CD4-positive, alpha-beta memory T cell (primary cell): Measurements from ENCODE around the gene MAGI1. TPM values are rescaled to one million over a fixed set of nuclear protein-coding genes. Genes with fewer than 3 reads are reported as not detected.

ENCODE experiments used
- CTCF ChIA-PET: fragments of 350-600 bp; sonication (Branson Sonifier 250); formaldehyde crosslinking; loops from one replicate; lab custom pipeline; 2021; ENCODE audit warnings: inconsistent platforms; ENCODE audit not compliant: partially characterized antibody; lab: Charles Lee
- POLR2A ChIA-PET: fragments of 350-600 bp; sonication (Branson Sonifier 250); formaldehyde crosslinking; loops from one replicate; lab custom pipeline; 2021; ENCODE audit not compliant: partially characterized antibody; lab: Charles Lee
- DNase-seq, 5 donors: peaks; one replicate each; pipeline versions ENCODE4 v3.0.0 to v3.0.0-alpha.2; 2020 to 2022; ENCODE audit warnings: mixed read lengths in 1 of 5
- H3K27ac ChIP-seq: one replicate; pipeline ENCODE4 v1.7.0; 2013; ENCODE audit warnings: low read depth, low read length
- H3K27me3 ChIP-seq: 2 replicates; pipeline ENCODE4 v1.7.0; 2013; ENCODE audit warnings: mild to moderate bottlenecking, low read length, moderate library complexity; ENCODE audit not compliant: insufficient read depth
- H3K36me3 ChIP-seq: 2 replicates; pipeline ENCODE4 v1.7.0; 2013; ENCODE audit warnings: mild to moderate bottlenecking, low read length, moderate library complexity; ENCODE audit not compliant: insufficient read depth
- H3K4me1 ChIP-seq: 2 replicates; pipeline ENCODE4 v1.7.0; 2013; ENCODE audit warnings: mild to moderate bottlenecking, low read length, moderate library complexity; ENCODE audit not compliant: insufficient read depth
- H3K4me3 ChIP-seq, 2 donors: one replicate each; pipeline ENCODE4 v1.7.0; 2013; ENCODE audit warnings: low read length in 2 of 2, mild to moderate bottlenecking in 1 of 2
- H3K9me3 ChIP-seq, 2 donors: one replicate each; pipeline ENCODE4 v1.7.0; 2013; ENCODE audit warnings: low read length in 2 of 2, control low read depth in 1 of 2; ENCODE audit not compliant: control insufficient read depth in 1 of 2
- H3K27ac Mint-ChIP-seq, 7 donors: one replicate each; pipeline ENCODE4 v1.8.0; 2020 to 2021; ENCODE audit warnings: mixed read lengths in 7 of 7, mild to moderate bottlenecking in 6 of 7, inconsistent platforms in 3 of 7, moderate library complexity in 3 of 7
- H3K27me3 Mint-ChIP-seq, 2 donors: one replicate each; pipeline ENCODE4 v1.8.0; 2020 to 2021; ENCODE audit warnings: mixed read lengths in 2 of 2
- H3K36me3 Mint-ChIP-seq, 2 donors: one replicate each; pipeline ENCODE4 v1.8.0; 2020 to 2021; ENCODE audit warnings: mixed read lengths in 2 of 2, inconsistent platforms in 1 of 2, mild to moderate bottlenecking in 1 of 2
- H3K4me1 Mint-ChIP-seq, 4 donors: one replicate each; pipeline ENCODE4 v1.8.0; 2020 to 2021; ENCODE audit warnings: mixed read lengths in 4 of 4, mild to moderate bottlenecking in 1 of 4
- H3K4me3 Mint-ChIP-seq, 8 donors: one replicate each; pipeline ENCODE4 v1.8.0; 2020 to 2021; ENCODE audit warnings: mixed read lengths in 8 of 8, mild to moderate bottlenecking in 7 of 8, moderate library complexity in 6 of 8, inconsistent platforms in 3 of 8
- H3K9me3 Mint-ChIP-seq, 8 donors: one replicate each; pipeline ENCODE4 v1.8.0; 2020 to 2021; ENCODE audit warnings: mixed read lengths in 8 of 8, mild to moderate bottlenecking in 5 of 8, inconsistent platforms in 3 of 8, moderate library complexity in 1 of 8
- intact Hi-C: fragments of 100-400 bp; cut with micrococcal nuclease; formaldehyde crosslinking; loops from one replicate; pipeline ENCODE4 v1.15.1; 2023
- polyA plus RNA-seq, 2 donors: library from polyadenylated mRNA; unstranded; fragments of 300-500 nt; fragmentation: Illumina TruSeq; gene quantifications; one replicate each; pipeline ENCODE4 v1.2.3, GENCODE V29; 2021
- total RNA-seq, 2 experiments: library from RNA; stranded (reverse); gene quantifications; one replicate each; pipeline ENCODE4 v1.2.3, GENCODE V29; 2021

MAGI1 gene
- total and polyA plus RNA-seq, 4 experiments from 2014 or later, result 0.20 TPM; not detected in 3

- Histone ChIP-seq H3K9me3 (no peaks in the 10 kb centered on the region), H3K36me3 (no peaks in the 10 kb centered on the region), H3K27me3 (no peaks in the 10 kb centered on the region), H3K4me3 (no peak overlapping the region), H3K27ac (no peak overlapping the region), H3K4me1 (no peaks in the 10 kb centered on the region)
- DNase-seq, result no peak
- Mint-ChIP-seq H3K27me3 (no peaks in the 10 kb centered on the region), H3K27ac (no peak overlapping the region), H3K36me3 (no peaks in the 10 kb centered on the region), H3K4me3 (no peak overlapping the region), H3K9me3 (peaks cover 0 to 5% (median 0%) of the 10 kb centered on the region in 8 donors), H3K4me1 (no peaks in the 10 kb centered on the region)
- ChIA-PET CTCF (no interaction called here), POLR2A (no interaction called here)
- intact Hi-C loops, result no loop called here
Measured at GRCh38 chr3:65875393-65876027, 163.2 kb downstream of the MAGI1 start.

DNA sequence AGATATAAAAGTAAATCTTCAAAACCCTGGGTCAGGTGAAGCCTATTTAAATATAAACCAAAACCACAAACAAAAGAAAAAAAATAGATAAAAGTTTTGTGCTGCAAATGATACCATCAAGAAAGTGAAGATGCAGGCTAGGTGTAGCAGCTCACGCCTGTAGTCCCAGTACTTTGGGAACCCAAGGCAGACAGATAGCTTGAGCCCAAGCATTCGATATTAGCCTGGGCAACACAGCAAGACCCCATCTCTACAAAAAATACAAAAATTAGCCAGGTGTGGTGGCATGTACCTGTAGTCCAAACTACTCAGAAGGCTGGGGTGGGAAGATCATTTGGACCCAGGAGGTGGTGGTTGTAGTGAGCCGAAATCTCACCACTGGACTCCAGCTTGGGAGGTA lies 164.8 kb downstream of the MAGI1 start:
- Histone ChIP-seq H3K27ac (no peak overlapping the region), H3K4me1 (no peaks in the 10 kb centered on the region), H3K4me3 (no peak overlapping the region), H3K27me3 (no peaks in the 10 kb centered on the region), H3K36me3 (no peaks in the 10 kb centered on the region), H3K9me3 (no peaks in the 10 kb centered on the region)
- ChIA-PET POLR2A (no interaction called here), CTCF (no interaction called here)
- no peaks in the 10 kb centered on the region for H3K27me3 Mint-ChIP-seq
- no peaks in the 10 kb centered on the region for H3K36me3 Mint-ChIP-seq
- H3K4me1 Mint-ChIP-seq, result no peaks in the 10 kb centered on the region
- intact Hi-C loops, result no loop called here
- H3K4me3 Mint-ChIP-seq, result no peak overlapping the region
- peaks cover 0 to 7% (median 0%) of the 10 kb centered on the region in 8 donors for H3K9me3 Mint-ChIP-seq
- no peak for DNase-seq
- no peak overlapping the region for H3K27ac Mint-ChIP-seq

- Histone ChIP-seq H3K36me3 (no peaks in the 10 kb centered on the region), H3K27me3 (no peaks in the 10 kb centered on the region), H3K9me3 (no peaks in the 10 kb centered on the region), H3K27ac (no peak overlapping the region), H3K4me1 (no peaks in the 10 kb centered on the region), H3K4me3 (no peak overlapping the region)
- CTCF ChIA-PET, result no interaction called here
- no peak overlapping the region for H3K27ac Mint-ChIP-seq
- no peak overlapping the region for H3K4me3 Mint-ChIP-seq
- no peaks in the 10 kb centered on the region for H3K36me3 Mint-ChIP-seq
- POLR2A ChIA-PET, result no interaction called here
- H3K4me1 Mint-ChIP-seq, result no peaks in the 10 kb centered on the region
- H3K27me3 Mint-ChIP-seq, result no peaks in the 10 kb centered on the region
- H3K9me3 Mint-ChIP-seq, result peaks cover 0 to 7% (median 0%) of the 10 kb centered on the region in 8 donors
- DNase-seq, result no peak
- intact Hi-C loops, result no loop called here
Measured at GRCh38 chr3:65873028-65873427, 165.7 kb downstream of the MAGI1 start.

DNA sequence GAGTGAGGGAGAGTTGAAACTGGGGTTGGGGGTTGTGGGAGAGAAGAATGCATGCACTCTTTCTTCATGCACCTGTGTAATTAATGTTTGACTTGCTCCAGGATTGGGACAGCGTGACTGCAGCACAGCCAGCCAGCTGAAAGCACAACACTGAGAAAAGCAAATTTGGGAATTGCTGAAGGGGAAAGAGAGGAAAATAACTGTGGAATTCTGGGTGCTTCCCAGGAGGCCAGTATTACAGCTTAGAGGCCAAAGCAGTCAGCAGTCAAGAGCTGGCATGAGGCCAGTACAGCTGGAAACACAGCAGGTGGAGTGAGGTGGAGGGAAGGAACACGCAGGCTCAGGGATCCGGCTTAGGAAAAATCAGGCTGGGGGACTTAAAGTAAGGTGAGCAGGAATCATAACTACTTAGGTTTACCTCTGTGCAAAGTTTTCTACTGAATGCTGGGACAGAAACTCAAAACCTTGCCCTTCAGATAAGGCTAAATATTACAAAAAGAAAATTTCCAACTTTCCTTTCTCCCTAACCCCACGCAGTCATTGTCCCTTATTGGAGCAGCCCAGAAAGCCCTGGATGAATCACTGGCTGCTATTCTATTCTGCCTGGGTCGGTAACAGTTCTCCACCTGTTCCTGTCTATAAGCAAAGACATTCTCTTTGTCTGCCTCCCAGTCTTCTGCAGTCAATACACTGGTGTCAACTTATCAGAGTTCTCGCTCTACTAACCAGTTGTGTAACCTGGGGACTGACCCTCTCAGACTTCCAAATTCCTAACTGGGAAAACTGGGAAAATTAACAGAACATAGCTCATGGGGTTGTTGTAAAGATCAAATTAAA lies 167.2 kb downstream of the MAGI1 start:
- Mint-ChIP-seq H3K27me3 (no peaks in the 10 kb centered on the region), H3K27ac (no peak overlapping the region), H3K4me3 (no peak overlapping the region), H3K36me3 (no peaks in the 10 kb centered on the region), H3K9me3 (peaks cover 0 to 8% (median 0%) of the 10 kb centered on the region in 8 donors), H3K4me1 (no peaks in the 10 kb centered on the region)
- Histone ChIP-seq H3K27me3 (no peaks in the 10 kb centered on the region), H3K9me3 (no peaks in the 10 kb centered on the region), H3K36me3 (no peaks in the 10 kb centered on the region), H3K4me1 (no peaks in the 10 kb centered on the region), H3K27ac (no peak overlapping the region), H3K4me3 (no peak overlapping the region)
- ChIA-PET POLR2A (no interaction called here), CTCF (interaction anchor here (0.6 kb wide), 1 partner anchor 11 kb away, joined by 3 read pairs; no protein-coding TSS in a partner anchor)
- intact Hi-C loops, result no loop called here
- DNase-seq, result no peak

- Histone ChIP-seq H3K27me3 (no peaks in the 10 kb centered on the region), H3K36me3 (no peaks in the 10 kb centered on the region), H3K4me3 (no peak overlapping the region), H3K4me1 (no peaks in the 10 kb centered on the region), H3K9me3 (no peaks in the 10 kb centered on the region), H3K27ac (no peak overlapping the region)
- Mint-ChIP-seq H3K27ac (no peak overlapping the region), H3K4me3 (no peak overlapping the region), H3K36me3 (no peaks in the 10 kb centered on the region), H3K4me1 (no peaks in the 10 kb centered on the region), H3K27me3 (no peaks in the 10 kb centered on the region), H3K9me3 (peaks cover 0 to 8% (median 0%) of the 10 kb centered on the region in 8 donors)
- intact Hi-C loops, result no loop called here
- DNase-seq, result no peak
- POLR2A ChIA-PET, result no interaction called here
- CTCF ChIA-PET, result no interaction called here
Measured at GRCh38 chr3:65869798-65870197, 168.9 kb downstream of the MAGI1 start.

DNA sequence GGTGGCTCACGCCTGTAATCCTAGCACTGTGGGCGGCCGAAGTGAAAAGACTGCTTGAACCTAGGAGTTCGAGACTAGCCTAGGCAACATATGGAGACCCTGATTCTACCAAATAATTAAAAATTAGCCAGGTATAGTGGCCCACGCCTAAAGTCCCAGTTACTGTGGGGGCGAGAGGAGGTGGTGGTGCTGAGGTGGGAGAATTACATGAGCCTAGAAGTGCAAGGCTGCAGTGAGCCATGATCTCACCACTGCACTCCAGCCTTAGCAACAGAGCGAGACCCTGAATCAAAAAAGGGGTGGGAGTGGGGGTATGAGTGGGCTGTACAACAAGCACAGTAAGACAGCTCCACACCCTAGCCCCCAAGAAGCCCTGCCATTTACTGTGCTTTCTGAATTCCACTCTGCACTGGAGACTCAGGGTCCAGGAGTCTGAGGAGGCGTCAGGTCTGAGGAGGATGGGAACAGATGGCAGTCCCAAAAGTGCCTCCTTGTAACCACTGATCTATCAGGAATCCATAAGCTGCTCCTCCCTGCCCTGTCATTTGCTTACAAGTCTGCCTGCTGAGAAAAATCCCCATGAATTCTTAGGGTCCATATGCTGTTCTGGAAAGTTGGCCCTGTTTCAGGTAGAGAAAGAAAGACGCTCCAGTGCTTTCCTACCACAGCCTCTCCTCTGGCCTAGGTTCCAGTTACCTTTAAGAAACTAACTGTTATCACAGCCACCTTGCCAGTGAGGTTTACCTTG lies 171.1 kb downstream of the MAGI1 start:
- no peaks in the 10 kb centered on the region for H3K4me1 Mint-ChIP-seq
- Histone ChIP-seq H3K27ac (no peak overlapping the region), H3K4me1 (no peaks in the 10 kb centered on the region), H3K9me3 (no peaks in the 10 kb centered on the region), H3K36me3 (no peaks in the 10 kb centered on the region), H3K4me3 (no peak overlapping the region), H3K27me3 (no peaks in the 10 kb centered on the region)
- no peaks in the 10 kb centered on the region for H3K27me3 Mint-ChIP-seq
- no peak overlapping the region for H3K27ac Mint-ChIP-seq
- ChIA-PET CTCF (no interaction called here), POLR2A (no interaction called here)
- no peak for DNase-seq
- intact Hi-C loops, result no loop called here
- H3K4me3 Mint-ChIP-seq, result no peak overlapping the region
- H3K9me3 Mint-ChIP-seq, result peaks cover 0 to 8% (median 0%) of the 10 kb centered on the region in 8 donors
- no peaks in the 10 kb centered on the region for H3K36me3 Mint-ChIP-seq

- H3K4me1 ChIP-seq, result no peaks in the 10 kb centered on the region
- POLR2A ChIA-PET, result no interaction called here
- H3K36me3 Mint-ChIP-seq, result no peaks in the 10 kb centered on the region
- intact Hi-C loops, result no loop called here
- no peaks in the 10 kb centered on the region for H3K27me3 ChIP-seq
- CTCF ChIA-PET, result no interaction called here
- H3K36me3 ChIP-seq, result no peaks in the 10 kb centered on the region
- no peaks in the 10 kb centered on the region for H3K9me3 ChIP-seq
- H3K9me3 Mint-ChIP-seq, result peaks cover 0 to 6% (median 2%) of the 10 kb centered on the region in 8 donors
- no peaks in the 10 kb centered on the region for H3K4me1 Mint-ChIP-seq
- H3K4me3 ChIP-seq, result no peak overlapping the region
- H3K27me3 Mint-ChIP-seq, result no peaks in the 10 kb centered on the region
- H3K27ac ChIP-seq, result no peak overlapping the region
- H3K4me3 Mint-ChIP-seq, result no peak overlapping the region
- DNase-seq, result no peak
- H3K27ac Mint-ChIP-seq, result no peak overlapping the region
Measured at GRCh38 chr3:65864357-65864904, 174.3 kb downstream of the MAGI1 start.
